ENCODE data around the gene ARHGEF11.

ARHGEF11 gene

DNA sequence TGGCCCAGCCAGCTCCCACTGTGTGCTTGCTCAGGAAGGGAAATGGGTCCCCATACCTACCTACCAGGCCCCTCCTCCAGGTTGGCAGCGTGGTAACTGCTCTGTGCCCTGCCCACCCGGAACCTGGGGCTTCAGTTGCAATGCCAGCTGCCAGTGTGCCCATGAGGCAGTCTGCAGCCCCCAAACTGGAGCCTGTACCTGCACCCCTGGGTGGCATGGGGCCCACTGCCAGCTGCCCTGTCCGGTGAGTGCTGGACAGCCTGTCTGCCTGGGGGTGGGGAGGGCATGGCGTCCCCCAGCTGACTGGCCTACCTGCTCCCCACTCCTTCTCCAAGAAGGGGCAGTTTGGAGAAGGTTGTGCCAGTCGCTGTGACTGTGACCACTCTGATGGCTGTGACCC is 135.9 kb downstream of the ARHGEF11 start:
- no peak for DNase-seq (ENCODE audit: low read depth)

DNA sequence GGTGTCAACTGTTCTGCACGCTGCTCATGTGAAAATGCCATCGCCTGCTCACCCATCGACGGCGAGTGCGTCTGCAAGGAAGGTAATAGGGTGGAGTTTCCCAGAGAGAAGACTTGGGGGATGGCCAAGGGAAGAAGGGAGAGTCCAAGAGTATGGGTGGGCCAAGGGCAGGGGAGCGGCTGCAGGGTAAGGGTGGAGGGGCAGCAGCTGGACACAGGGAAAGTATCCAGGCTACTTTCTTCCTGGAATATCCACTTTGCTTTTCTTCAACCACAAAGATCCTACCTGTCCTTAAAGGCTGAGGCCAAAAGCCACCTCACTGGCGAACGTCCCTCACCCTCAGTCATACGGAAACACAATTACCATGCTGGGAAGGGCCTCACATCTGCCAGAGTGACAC is 136.6 kb downstream of the ARHGEF11 start:
- DNase-seq (ENCODE audit: low read depth) = no peak

DNA sequence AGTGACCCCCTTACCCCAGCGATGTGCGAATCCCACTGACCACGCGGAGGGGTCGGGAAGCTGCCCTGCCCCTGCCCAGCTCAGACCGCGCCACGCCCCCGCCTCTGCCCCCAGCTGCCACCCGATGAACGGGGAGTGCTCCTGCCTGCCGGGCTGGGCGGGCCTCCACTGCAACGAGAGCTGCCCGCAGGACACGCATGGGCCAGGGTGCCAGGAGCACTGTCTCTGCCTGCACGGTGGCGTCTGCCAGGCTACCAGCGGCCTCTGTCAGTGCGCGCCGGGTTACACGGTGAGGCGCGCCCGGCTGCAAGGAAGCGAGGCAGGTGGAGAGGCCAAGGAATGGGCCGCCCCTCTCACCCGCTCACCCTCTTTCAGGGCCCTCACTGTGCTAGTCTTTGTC is 137.0 kb downstream of the ARHGEF11 start:
- no peak for DNase-seq (ENCODE audit: low read depth)

- DNase-seq (ENCODE audit: low read depth) = no peak
Measured at GRCh38 chr1:156906206-156906906, 139.2 kb downstream of the ARHGEF11 start.

DNA sequence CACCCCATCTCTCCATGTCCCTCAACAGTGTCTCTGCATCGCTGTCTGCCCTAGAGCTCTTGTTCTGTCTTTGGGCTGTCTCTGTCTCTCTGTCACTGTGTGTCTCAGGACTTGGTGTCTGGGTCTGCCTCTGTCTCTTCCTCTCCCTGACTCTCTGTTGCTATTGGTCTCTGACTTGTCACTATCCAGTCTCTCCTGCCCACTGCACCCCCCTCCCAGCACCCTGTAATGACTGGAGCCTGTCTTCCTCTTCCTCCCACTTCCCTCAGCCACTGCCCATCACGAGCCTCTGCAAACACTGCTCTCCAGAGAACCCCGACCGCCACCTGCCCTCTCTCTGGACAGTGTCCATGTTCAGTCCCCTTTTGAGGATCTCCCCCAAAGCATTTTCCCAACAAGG is 139.9 kb downstream of the ARHGEF11 start:
- no peak for DNase-seq (ENCODE audit: low read depth)

DNA sequence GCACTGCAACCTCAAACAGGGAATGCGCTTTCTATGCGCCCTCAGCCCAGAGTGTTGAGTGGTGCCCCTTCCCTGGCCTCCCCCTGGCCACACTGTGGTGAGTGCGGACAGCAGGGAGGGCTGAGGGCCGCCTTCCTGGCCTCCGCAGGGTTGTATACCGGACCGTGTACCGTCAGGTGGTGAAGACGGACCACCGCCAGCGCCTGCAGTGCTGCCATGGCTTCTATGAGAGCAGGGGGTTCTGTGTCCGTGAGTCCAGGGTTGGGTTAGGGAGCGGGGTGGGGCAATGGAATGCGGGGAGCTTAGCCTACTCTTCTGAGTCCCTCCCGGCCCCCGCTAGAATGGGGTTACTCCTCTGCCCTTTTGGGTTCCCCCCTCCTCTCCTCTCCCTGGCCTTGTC is 140.4 kb downstream of the ARHGEF11 start:
- no peak for DNase-seq (ENCODE audit: low read depth)

GRCh38 chr1:156904187-156904959 is 141.2 kb downstream of the ARHGEF11 start:
- DNase-seq (ENCODE audit: low read depth) = no peak

DNA sequence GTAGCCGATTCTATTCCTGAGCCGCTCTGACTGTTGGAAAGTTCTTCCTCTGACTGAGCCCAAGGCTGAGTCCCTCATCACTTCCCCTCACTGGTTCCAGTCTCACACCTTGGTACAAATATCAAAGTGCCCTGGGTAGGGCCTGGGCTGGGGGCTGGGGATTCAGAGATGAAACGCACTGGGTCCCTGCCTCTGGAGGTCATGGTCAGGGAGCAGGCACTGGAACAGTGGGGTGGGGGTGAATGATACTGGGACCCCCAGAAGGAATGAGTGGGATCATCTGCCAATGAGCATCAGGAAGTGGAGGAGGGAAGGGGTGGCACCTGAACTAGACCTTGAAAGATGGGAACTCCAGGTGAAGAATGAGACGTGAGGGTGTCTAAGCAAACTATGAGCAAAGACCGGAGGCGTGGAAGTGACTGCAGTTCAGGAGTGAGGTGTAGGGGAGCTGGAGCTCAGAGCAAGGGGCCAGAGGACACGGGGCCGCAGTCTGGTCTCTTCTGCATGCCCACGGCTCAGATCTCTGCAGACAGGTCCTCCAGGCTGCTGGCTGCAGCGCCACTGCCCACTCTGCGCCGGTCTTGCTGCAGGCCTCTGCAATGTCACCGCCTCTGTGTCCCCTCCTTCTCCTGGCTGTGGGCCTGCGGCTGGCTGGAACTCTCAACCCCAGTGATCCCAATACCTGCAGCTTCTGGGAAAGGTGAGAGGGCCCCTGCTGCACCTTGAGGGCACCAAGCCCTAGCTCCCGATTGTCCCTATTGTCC is 142.0 kb downstream of the ARHGEF11 start:
- no peak for DNase-seq (ENCODE audit: low read depth)

- no peak for DNase-seq (ENCODE audit: low read depth)
Measured at GRCh38 chr1:156901966-156902915, 143.3 kb downstream of the ARHGEF11 start.

DNA sequence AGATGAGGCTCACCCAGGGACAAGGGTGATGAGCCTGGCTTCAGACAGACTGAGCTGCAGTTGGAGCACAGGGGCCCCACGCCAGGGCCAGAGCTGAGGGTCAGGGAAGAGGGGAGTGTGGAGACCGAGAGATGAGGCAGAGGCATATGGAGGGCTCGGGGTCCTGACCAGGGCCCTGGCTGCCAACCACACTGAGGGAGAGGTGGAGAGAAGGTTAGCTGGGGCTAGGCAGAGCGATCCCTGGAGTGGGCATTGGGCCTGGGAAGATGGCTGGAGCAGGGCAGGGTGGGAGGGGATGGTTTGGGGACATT is 144.0 kb downstream of the ARHGEF11 start:
- no peak for DNase-seq (ENCODE audit: low read depth)

DNA sequence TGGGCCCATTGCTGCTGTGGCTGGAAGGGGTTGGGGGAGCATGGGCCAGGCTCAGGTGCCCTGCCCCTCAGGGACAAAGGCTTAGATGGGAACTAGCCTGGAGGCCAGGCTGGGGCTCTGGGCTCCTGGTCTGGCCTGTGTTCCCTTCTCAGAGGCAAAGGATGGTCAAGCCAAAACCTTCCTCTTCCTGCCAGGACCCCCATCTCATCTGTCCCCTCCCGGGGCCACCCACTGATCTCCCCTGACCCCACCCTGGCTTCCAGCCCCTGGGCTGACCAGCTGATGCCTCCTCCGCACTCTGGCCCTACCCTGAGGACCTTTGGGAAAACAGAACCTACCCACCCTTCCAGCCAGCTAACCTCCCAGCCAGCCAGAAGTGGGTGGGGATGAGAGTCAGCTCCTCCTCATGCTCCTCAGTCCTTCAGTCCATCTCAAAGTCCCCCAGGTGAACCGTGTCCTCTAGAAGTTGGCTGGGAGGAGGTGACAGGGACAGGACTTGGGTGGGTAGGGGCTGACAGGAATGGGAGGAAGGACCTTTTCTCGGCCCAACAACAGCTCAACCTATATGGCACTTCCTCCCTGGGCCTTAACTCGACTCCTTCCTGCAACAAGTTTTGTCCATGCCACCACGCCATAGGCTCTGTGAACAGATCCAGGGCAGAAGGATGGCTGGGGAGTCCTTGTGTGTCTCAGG is 144.5 kb downstream of the ARHGEF11 start:
- no peak for DNase-seq (ENCODE audit: low read depth)

GRCh38 chr1:156899956-156900718 is 145.4 kb downstream of the ARHGEF11 start:
- no peak for DNase-seq (ENCODE audit: low read depth)

DNA sequence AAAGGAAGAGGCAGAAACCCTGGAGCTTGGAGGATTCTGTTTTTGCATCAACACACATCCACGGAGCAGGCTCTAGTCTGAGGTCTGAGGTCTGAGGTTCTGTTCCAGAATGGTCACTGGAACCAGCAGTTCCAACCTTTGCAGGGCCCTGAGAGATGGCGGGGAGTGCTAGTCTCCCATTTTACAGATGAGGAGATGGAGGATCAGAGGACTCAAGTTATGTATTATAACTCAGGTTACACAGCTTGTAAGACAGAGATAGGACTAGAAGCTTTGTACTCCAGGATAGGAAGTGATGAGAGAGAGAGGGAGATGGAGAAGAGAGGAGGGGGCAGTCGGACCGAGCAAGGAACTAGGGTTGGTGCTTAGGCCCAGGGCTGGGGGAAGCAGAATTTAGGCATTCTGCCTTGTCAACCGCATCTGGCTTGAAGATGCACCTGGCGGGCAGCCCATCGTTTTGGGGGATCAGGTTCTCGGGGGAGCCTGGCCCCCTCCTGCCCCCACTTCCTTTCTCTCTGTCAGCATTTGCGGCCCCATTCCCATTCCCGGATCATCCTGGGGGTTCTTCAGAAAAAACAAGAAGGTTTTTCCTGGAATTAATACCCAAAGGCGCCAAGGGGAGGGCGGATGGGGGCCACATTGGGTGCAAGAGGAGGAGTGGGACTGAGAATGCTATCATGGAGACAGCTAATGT is 146.4 kb downstream of the ARHGEF11 start:
- no peak for DNase-seq (ENCODE audit: low read depth)

GRCh38 chr1:156898161-156898566 is 147.4 kb downstream of the ARHGEF11 start:
- DNase-seq (ENCODE audit: low read depth) = no peak

DNA sequence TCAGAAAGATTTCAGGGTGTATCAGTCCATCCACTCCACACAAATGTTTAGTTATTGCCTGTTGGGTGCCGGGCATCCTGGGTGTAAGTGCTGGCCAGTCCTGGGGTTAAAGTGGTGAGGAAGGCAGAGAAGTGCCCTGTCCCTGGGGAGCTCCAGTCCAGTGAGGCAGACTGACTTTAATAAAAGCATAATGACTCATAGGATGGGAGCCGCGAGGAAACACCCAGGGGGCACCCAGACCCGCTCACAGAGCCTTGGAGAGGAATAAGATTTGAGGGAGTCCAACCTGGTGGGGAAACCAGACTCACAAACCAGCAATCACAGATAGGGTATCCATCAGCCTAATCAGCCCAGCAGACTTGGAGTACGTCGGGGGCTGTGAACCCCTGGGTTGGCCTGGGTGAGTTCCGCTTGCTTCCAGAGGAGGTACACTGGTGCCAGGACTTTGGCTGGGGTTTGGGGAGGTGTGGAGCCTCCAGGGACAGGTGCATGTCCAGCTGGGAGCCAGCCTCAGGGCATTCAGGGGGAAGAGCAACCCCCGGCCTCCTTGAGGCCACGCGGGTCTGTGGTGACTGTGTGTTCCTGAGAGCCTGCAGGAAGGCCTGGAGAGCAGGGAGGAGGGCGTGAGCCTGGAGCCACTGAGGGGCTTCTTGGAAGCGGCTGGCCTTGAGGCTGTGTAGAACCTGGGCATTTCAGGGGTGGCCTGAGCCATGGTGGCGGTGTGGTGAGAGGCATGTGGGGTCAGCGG is 148.3 kb downstream of the ARHGEF11 start:
- DNase-seq (ENCODE audit: low read depth) = no peak

- DNase-seq (ENCODE audit: low read depth) = no peak
Measured at GRCh38 chr1:156896490-156897033, 149.0 kb downstream of the ARHGEF11 start.

DNA sequence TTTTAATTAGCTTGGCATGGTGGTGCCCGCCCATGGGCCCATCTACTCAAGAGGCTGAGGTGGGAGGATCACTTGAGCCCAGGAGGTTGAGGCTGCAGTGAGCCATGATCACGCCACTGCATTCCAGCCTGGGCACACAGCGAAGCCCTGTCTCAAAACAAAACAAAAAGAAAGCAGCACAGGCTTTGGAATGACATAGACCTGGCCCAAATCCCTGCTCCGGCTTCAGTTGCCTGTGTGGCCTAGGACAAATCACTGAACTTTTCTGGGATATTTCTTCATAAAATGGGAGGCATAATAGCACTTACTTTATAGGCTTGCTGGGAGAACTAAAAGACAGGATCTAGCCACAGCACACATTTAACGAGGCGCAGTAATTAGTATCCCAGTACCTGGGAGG is 149.6 kb downstream of the ARHGEF11 start:
- no peak for DNase-seq (ENCODE audit: low read depth)

DNA sequence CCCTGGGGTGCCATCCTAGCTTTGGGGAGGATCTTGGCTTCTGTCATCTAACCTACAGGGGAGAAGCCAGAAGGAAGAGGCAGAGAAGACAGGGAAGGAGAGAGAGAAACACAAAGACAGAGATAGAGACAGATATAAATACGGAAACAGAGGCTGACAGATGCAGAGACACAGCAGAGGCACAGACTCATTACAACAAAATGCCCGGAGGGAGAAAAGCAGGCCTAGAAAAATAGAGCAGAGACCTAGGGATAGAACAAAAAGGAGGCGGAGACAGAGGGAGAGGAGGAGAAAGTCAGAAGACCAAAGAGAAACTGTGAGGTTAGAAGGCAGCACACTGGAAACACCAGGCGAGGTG is 150.1 kb downstream of the ARHGEF11 start:
- no peak for DNase-seq (ENCODE audit: low read depth)
